NT2/D1 (cell line): Measurements from ENCODE around the gene RYR2.
A peak's percentile ranks its signal among the peaks of the same experiment; 100 is the strongest.

Experiments used
- DNase-seq: peaks from one replicate; pipeline ENCODE4 v3.0.0-alpha.2; 2011; ENCODE audit warnings: low read depth, low spot score
- H3K27me3 ChIP-seq: 2 replicates; pipeline ENCODE4 v1.6.0; 2011; ENCODE audit warnings: mild to moderate bottlenecking; ENCODE audit not compliant: insufficient read length, insufficient read depth
- H3K36me3 ChIP-seq: 2 replicates; pipeline ENCODE4 v1.6.1; 2011; ENCODE audit warnings: mild to moderate bottlenecking, low read length, mixed read lengths; ENCODE audit not compliant: insufficient read depth, insufficient read length
- H3K4me1 ChIP-seq: 2 replicates; pipeline ENCODE4 v1.5.1; 2011; ENCODE audit not compliant: insufficient read depth, insufficient read length
- H3K4me3 ChIP-seq: 2 replicates; pipeline ENCODE4 v1.5.1; 2011; ENCODE audit warnings: low read depth; ENCODE audit not compliant: insufficient read length
- H3K9ac ChIP-seq: 2 replicates; pipeline ENCODE4 v1.6.0; 2011; ENCODE audit warnings: low read depth; ENCODE audit not compliant: insufficient read length
- H3K9me3 ChIP-seq: 2 replicates; pipeline ENCODE4 v1.5.1; 2011; ENCODE audit warnings: mild to moderate bottlenecking, low read length; ENCODE audit not compliant: insufficient read depth
- SUZ12 ChIP-seq: IDR thresholded peaks from 2 replicates; pipeline ENCODE4 v1.6.1; 2011; ENCODE audit not compliant: insufficient read length, insufficient read depth; ENCODE audit errors: extremely low read depth
- YY1 ChIP-seq: IDR thresholded peaks from 2 replicates; pipeline ENCODE4 v1.6.1; 2011; ENCODE audit not compliant: insufficient read length, insufficient read depth
- ZNF274 ChIP-seq: IDR thresholded peaks from 2 replicates; pipeline ENCODE4 v1.6.1; 2011; ENCODE audit warnings: mild to moderate bottlenecking, low read depth, low read length

Gene RYR2

GRCh38 chr1:237553078-237553477, 511.1 kb downstream of the RYR2 start:
- Histone ChIP-seq H3K9ac (no peak overlapping the region), H3K36me3 (peaks cover 4% of the 10 kb centered on the region), H3K4me1 (no peaks in the 10 kb centered on the region), H3K9me3 (no peaks in the 10 kb centered on the region), H3K4me3 (no peak overlapping the region), H3K27me3 (no peaks in the 10 kb centered on the region)
- no peak for DNase-seq
- TF ChIP-seq YY1 (no peak), SUZ12 (no peak), ZNF274 (no peak)

GRCh38 chr1:237556911-237557310, 514.9 kb downstream of the RYR2 start:
- DNase-seq: no peak
- Histone ChIP-seq H3K4me1 (no peaks in the 10 kb centered on the region), H3K9me3 (no peaks in the 10 kb centered on the region), H3K4me3 (no peak overlapping the region), H3K9ac (no peak overlapping the region), H3K36me3 (no peaks in the 10 kb centered on the region), H3K27me3 (no peaks in the 10 kb centered on the region)
- TF ChIP-seq YY1 (no peak), SUZ12 (no peak), ZNF274 (no peak)

GRCh38 chr1:237562242-237562823, 520.3 kb downstream of the RYR2 start:
- Histone ChIP-seq H3K27me3 (no peaks in the 10 kb centered on the region), H3K4me3 (no peak overlapping the region), H3K9me3 (no peaks in the 10 kb centered on the region), H3K4me1 (no peaks in the 10 kb centered on the region), H3K36me3 (no peaks in the 10 kb centered on the region), H3K9ac (no peak overlapping the region)
- DNase-seq: peak; percentile 86
- no peak for TF ChIP-seq ZNF274
- TF ChIP-seq SUZ12: no peak
- TF ChIP-seq YY1: no peak

GRCh38 chr1:237565236-237565635, 523.3 kb downstream of the RYR2 start:
- no peak for DNase-seq
- Histone ChIP-seq H3K4me3 (no peak overlapping the region), H3K36me3 (no peaks in the 10 kb centered on the region), H3K27me3 (no peaks in the 10 kb centered on the region), H3K9me3 (no peaks in the 10 kb centered on the region), H3K4me1 (no peaks in the 10 kb centered on the region), H3K9ac (no peak overlapping the region)
- TF ChIP-seq ZNF274 (no peak), YY1 (no peak), SUZ12 (no peak)

- Histone ChIP-seq H3K4me1 (no peaks in the 10 kb centered on the region), H3K27me3 (no peaks in the 10 kb centered on the region), H3K9ac (no peak overlapping the region), H3K9me3 (no peaks in the 10 kb centered on the region), H3K36me3 (no peaks in the 10 kb centered on the region), H3K4me3 (no peak overlapping the region)
- no peak for DNase-seq
- TF ChIP-seq ZNF274: no peak
- no peak for TF ChIP-seq YY1
- no peak for TF ChIP-seq SUZ12
Measured at GRCh38 chr1:237566581-237566980, 524.6 kb downstream of the RYR2 start.

- TF ChIP-seq ZNF274 (no peak), YY1 (no peak), SUZ12 (no peak)
- Histone ChIP-seq H3K9me3 (no peaks in the 10 kb centered on the region), H3K4me1 (no peaks in the 10 kb centered on the region), H3K27me3 (no peaks in the 10 kb centered on the region), H3K4me3 (no peak overlapping the region), H3K9ac (no peak overlapping the region), H3K36me3 (no peaks in the 10 kb centered on the region)
- no peak for DNase-seq
Measured at GRCh38 chr1:237568955-237569354, 527.0 kb downstream of the RYR2 start.

- H3K4me1 ChIP-seq: no peaks in the 10 kb centered on the region
- H3K9me3 ChIP-seq: no peaks in the 10 kb centered on the region
- no peak overlapping the region for H3K4me3 ChIP-seq
- TF ChIP-seq ZNF274: no peak
- TF ChIP-seq YY1: no peak
- TF ChIP-seq SUZ12: no peak
- H3K36me3 ChIP-seq: no peaks in the 10 kb centered on the region
- DNase-seq: peak; percentile 11
- no peaks in the 10 kb centered on the region for H3K27me3 ChIP-seq
- no peak overlapping the region for H3K9ac ChIP-seq
Measured at GRCh38 chr1:237570530-237570929, 528.5 kb downstream of the RYR2 start.

- no peak overlapping the region for H3K9ac ChIP-seq
Measured at GRCh38 chr1:237574536-237574935, 532.6 kb downstream of the RYR2 start.

More at GRCh38 chr1:237574536-237574935, 532.6 kb downstream of the RYR2 start:
- Histone ChIP-seq H3K9me3 (no peaks in the 10 kb centered on the region), H3K36me3 (no peaks in the 10 kb centered on the region), H3K4me3 (no peak overlapping the region), H3K27me3 (no peaks in the 10 kb centered on the region), H3K4me1 (no peaks in the 10 kb centered on the region)
- TF ChIP-seq ZNF274 (no peak), YY1 (no peak), SUZ12 (no peak)
- DNase-seq: no peak
